Endometrial microvascular endothelial cells (primary cell): ENCODE data around the gene GYPC. TPM values are rescaled to one million over a fixed set of nuclear protein-coding genes. Genes with fewer than 3 reads are reported as not detected.

Experiments
- in situ Hi-C: cut with HindIII; loops from 2 replicates; pipeline ENCODE4 v1.10.0; 2017; ENCODE audit warnings: low sequenced_read_pairs, low pct_unique_long_range_greater_than_20kb; ENCODE audit errors: inconsistent ontology term
- total RNA-seq: library from RNA; depleted of rRNA; stranded (reverse); fragments of >200 nt; gene quantifications from one replicate; pipeline ENCODE4 v1.2.3, GENCODE V29; 2015; ENCODE audit errors: inconsistent ontology term

Gene GYPC
- total RNA-seq, 1 donor from 2014 or later: 19.5 TPM

DNA sequence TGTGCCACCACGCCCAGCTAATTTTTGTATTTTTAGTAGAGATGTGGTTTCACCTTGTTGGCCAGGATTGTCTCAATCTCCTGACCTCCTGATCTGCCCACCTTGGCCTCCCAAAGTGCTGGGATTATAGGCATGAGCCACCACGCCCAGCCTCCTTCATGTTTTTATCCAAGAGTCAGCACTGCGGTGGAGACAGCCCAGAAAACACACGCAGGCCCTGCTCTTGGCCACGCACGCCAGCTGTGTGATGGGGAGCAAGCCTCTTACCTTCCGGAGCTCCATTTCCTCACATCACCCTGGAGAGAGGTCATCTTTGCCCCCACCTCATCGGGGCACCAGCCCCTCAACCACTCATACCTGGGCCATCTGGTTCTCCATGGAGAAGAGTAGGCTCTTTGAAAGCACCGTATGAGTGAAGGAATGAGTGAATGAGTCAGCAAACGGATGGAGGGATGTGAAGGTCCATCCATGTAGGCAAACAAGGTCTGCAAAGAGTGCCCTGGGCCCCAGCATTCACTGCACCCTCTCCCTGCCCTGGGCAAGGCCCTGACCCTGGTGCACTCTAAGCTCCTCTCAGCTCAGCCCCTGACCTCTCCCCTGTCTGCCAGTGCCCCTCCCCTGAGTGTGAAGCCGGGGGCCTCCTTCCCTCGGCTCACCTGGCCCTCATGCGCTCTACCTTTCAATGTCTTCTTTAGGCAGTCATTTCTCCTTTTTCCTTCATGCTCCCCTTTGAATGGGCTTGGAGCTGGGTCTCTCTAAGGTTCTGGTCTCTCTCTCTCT, 7.4 kb downstream of the GYPC start:
- in situ Hi-C loops: no loop called here

DNA sequence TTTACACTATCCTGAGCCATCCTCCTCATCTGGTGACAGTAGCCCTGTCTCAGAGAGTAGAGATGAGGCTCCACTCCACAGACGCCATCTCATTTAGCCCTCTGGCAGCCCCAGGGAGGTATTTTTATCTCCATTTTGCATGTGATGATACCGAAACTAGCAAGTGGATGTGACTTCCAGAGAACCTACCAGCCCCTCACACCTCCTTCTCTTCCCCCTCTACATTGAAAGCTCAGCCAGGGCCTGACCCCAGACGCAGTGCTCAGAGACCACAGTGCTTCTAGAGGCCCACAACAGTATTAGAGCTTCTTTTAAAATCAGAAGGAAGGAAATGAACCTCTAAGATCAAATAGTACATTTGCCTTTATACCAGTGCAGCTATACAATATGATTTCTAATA, 8.3 kb downstream of the GYPC start:
- in situ Hi-C loops: no loop called here

DNA sequence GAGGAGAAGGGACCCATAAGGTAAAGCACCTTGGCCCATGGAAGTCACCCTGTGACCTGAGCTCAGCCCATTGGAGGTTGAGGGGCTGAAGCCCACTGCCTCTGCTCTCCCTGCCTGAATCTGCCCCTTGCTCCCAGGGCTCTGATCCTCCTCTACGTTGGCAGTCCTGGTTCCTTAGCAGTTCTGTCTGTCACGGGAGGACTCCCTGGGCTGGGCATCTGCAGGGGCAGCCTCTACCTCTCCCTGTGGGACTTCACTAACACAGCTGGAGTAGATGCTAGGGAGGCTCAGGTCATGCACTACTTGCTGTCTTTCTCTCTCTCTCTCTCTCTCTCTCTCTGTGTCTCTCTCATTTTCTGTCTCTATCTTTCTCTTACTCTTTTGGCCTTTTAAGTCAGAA, 8.7 kb downstream of the GYPC start:
- in situ Hi-C loops: no loop called here

DNA sequence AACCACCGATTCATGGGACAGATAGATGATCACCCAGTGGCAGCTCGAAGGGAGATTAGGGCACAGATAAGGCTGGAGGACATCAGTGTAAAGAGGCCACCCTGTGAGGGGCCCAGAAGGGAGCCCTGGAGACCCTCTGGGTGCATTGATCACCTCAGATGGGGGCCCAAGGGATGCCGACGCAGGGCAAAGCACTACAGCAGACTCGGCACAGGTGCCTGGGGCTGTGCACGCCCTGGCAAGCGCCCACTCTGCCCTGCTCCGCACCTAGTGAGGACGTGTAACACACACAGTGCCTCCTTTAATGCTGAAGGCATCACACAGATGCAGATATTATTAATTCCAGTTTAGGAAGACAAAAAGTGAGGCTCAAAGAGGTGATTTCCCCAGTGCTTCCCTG, 9.5 kb downstream of the GYPC start:
- in situ Hi-C loops: no loop called here

DNA sequence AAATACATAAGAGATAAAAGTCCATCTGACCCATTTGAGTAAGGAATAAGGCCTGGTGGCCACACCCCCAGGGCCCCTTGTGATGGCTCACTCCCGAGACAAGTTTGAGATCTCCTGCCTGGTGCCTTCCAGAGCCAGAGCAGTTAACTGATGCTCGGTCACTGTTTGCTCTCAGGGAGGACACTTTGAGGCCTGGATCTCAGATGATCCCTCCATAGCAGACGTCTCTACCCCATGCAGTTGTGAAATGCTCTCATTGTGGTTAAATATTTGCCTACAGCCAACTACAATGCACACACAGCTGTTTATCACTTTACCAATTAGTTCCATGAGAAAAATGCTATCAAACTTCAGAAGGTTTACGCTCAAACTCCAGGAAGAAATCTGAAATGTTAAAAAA, 12.3 kb downstream of the GYPC start:
- in situ Hi-C loops: no loop called here

DNA sequence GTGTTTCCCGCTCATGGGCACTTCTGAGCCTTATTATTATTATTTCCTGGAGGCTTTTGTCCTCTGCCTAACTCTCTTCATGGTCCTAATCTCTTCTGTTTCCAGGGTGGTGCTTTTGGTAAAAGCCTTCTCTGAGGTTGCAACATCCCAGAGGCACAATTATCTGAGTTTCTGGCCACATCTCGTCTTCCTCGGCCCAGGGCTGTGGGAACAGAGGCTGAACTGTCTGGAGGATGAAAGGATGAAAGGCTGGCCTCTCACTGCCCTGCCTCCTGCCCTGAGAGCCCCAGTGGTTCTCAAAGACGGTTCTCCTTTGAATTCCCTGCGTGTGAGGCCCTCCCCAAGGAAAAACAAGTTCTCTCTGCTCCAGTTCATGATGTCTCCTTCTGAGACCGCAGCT, 13.8 kb downstream of the GYPC start:
- in situ Hi-C loops: no loop called here

DNA sequence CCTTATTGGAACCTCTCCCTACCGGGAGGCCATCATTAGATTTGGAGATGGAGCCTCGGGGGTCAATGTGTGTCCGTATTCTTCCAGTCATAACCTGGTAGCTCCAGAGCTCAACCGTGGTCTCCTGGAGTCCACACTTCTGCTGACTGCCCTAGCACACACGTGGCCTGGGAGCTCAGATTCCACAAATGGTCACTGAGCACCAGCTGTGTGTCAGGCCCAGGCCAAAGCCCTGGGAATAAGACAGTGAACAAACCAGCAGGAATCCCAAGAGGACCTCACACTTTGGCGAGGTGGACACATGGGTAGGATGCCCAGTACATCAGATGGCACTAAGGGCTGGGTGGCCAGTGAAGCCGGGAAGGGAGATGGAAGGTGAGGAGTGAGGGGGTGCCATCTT, 15.5 kb downstream of the GYPC start:
- in situ Hi-C loops: no loop called here

DNA sequence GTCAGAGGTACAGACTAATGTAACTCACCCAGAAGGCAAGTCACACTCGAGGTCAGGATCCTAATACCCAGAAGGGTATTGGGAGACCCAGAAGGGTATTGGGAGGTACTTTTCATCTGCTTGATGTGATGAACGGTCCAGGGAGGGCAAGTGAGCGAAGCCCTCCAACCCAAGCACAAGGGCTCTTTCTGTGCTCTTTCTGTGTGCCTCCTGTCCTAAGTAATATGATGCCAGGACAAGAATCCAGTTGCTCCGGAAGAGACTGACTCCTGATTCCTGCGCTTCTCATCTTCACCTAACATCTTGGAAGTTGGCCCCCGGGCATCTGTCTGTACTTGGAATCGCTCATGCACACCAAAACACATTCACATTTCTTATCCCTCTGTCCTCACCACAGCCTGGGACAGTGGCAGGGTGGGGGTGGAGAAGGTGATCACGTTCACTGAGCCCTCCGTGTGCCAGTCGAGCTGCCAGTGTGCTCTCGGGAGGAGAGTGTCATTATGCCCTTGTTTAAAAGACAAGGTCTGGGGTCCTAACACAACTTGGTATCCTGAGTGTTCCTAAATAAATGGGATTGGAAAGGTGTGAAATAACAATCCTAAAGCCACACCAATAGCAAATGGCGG, 17.1 kb downstream of the GYPC start:
- in situ Hi-C loops: no loop called here

DNA sequence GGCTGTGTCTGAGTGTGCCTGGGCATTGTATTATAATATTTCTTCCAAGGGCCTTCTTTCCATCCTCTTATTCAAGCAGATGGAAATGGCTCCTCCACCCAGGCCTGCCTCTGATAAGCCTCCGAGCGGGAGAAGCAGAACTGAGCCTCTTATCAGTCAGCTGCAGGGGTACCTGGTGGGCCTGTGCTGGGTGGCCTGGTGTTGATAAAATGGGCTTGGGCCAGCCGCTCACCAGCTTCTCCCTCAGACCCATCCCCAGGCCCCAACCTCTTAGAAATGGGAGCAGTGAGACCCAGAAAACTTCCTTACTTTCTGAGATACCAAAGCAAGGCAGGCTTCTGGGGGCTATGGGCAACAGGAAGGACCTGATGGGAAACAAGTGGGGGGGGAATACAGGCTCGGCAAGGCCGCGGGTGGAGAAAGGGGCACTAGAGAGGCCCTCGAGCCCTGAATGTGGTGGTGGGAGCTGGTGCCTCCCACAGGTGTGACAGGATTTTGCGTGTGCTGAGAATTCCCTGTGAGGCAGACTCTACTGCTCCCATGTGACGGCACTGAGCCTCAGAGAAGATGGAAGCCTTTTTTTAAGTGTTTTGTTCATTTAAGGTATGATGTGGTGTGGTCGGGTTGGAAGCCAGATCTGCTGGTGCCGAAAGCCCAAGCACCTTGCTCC, 18.3 kb downstream of the GYPC start:
- in situ Hi-C loops: no loop called here

DNA sequence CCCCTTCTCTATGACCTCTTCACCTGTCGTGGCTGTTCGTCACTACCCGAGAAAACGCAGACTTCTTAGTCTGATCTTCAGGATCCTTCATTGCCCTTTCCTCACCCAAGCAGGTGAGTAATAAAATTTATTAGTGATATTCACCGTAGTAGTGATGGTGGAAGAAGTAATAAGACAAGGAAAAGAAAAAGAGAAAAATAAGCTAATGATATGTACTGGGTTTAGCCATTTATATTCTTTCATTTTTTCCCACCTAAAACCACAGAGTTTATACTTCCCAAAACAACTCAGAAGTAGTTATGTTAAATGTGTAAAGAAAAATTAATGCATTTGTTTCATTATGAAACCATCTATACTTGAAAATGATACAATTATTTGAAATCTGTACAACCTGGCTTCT, 19.7 kb downstream of the GYPC start:
- in situ Hi-C loops: no loop called here

DNA sequence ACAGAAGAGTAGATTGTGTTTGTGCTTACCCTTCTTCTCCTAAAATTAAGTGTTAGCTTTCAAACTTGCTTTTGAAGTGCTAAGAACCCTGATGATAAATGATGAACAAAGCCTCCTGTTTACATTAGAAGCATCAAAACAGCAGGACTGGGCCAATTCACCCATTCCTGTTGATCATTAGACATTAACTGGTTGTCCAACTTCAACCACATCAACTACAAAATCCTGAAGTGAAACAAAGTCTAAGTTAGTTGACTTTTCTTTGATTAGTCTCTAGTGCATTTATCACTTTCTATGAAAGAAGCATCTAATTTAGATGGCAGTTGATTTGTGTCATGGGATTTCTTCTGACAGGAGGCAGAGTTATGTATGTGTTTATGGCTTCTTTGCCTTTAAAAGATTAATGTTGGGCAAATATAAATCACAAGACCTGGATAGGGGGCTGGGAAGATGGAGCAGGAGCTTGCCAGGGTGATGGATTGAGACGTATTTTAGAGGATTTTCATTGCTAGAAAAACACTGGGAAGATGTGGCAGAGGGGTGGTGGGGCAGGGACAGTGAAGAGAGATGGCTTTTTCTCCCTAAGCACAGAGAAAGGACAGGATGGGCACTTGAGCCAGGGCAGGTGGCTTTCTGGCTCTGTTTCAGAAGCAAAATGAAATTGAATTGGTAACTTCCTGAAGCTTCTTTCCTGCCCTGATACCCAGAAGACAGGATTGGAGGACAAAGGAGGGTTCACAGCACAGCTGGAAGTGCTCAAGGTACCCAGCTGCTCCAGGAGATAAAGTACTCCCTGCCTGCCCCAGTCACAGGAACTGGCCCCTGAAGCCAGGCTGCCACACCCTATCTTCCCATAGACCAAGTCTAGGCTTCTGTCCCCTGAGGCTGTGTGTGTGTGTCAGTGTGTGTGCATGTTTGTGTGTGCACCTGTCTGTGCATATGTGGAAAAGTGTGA, 20.5 kb downstream of the GYPC start:
- in situ Hi-C loops: no loop called here

DNA sequence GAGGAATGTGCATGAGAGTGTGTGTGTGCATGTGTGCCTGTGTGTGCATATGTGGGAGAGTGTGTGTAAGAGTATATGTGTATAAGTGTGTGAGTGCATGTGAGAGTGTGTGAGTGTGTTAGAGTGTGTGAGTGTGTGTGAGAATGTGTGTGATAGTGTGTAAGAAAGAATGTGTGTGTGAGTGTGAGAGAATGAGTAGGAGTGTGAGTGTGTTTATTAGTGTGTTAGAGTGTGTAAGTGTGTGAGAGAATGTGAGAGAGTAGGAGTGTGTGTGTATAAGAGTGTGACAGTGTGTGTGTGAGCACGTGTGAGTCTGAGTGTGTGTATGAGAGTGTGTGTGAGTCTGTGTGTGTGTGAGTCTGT, 21.2 kb downstream of the GYPC start:
- in situ Hi-C loops: no loop called here

DNA sequence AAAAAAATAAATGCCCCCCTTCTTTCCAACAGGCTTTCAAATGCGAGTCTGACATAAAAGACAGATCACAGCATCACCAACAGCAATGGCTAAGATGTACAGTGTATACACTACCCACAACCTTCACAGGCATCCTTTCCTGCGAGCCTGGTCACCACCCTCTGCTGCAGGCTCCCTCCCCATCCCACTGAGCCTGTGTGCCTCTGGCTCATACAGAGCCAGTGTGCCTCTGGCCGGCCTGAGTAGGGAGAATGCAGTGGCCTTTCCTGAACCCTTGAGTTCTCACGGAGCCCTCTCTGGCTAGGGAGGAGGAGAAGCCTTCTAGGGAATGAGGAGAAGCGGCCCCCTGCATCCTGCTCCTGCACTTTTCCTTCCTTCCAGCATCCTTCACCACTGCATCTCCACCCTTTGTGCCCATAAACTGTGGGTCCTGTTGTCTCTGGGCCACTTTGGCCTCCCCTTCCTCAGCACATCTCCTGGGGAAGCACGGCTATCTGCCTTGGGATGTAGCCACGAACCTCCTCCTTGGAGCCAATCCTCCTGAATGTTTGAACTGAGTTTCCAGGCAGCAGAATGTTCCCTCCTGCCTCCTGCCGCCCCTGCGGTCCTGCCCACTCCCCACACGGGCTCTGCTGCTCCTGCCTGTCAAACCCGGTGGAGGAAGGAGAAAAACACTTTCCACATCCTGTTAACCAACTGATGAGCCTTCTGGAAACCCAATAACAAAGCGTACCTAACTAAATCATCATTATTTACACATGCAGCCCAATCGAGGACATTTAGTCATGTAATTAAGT, 22.5 kb downstream of the GYPC start:
- in situ Hi-C loops: no loop called here

DNA sequence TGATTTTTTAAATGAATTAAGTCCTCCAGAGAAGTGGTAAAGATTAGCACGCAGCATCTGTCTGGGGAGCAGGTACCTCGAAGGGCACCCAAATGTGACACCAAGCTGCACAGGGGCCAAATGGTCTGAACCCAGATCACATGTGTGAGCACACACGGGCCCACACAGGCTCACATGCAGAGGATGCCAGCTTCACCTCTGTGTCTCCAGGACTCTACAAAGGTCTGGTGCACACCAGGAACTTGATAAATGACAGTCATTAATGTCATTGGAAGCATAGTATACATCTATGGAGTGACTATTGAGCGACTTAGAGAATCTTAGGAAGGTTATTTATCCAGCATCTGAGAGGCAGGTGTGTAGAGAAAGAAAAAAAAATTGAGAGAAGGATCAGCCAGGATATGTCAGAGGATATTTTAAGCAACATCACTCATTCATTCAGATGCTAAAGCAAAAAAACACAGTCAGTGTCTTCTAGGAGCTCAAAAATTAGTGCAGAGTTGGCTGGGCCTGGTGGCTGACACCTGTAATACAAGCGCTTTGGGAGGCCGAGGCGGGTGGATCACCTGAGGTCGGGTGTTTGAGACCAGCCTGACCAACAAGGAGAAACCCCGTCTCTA, 23.2 kb downstream of the GYPC start:
- in situ Hi-C loops: no loop called here

DNA sequence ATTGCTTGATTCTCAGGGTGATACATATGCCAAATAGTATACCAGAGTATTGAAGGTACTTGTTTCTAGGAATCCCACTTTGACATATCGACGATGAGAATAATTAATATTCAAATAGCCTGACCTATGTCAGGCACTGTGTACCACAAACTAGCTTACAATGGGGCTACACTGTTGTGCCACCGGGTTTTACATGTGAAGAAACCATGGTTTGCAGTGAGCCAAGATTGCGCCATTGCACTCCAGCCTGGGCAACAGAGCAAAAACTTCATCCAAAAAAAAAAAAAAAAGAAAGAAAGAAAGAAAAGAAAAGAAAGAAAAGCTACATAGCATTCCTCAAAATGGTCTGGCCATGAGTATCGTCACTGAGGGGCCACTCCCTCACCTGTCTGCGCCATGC, 25.5 kb downstream of the GYPC start:
- in situ Hi-C loops: no loop called here

DNA sequence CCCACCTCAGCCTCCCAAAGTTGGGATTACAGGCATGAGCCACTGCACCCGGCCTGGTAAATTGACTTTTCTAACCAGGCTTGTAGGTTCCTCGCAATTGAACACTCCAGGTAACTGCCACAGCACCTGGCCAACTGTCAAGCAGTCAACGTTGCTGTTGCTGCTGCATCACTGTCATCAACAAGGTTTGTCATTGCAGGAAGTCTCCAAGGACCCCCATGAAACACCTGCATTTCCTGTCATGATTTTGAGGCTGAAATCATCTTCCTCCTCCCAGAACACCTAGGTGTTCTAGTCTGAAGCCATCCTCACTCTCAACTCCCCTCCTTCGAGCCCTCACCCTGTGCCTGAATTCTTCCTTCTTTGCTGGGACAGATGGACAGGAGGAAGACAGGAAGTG, 29.7 kb downstream of the GYPC start:
- in situ Hi-C loops: no loop called here

DNA sequence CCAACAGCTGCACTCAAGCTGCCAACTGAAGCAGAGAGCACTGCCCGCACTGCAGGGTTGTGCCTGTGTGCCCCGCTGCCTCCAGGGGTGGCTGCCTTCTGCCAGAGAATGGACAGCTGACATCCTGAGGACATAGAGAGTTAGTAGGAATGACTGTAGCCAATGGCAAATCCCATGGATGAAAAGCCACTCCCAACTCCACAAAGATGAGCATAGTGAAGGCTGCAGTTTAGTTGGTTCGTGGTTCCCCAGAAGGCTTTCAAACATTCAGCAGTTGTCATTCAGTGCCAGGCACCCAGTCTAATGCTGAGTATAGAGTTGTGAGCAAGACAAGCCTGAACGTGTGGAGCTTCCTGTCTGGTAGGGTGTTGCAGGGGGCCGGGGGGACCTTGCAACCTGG, 30.3 kb downstream of the GYPC start:
- in situ Hi-C loops: no loop called here

DNA sequence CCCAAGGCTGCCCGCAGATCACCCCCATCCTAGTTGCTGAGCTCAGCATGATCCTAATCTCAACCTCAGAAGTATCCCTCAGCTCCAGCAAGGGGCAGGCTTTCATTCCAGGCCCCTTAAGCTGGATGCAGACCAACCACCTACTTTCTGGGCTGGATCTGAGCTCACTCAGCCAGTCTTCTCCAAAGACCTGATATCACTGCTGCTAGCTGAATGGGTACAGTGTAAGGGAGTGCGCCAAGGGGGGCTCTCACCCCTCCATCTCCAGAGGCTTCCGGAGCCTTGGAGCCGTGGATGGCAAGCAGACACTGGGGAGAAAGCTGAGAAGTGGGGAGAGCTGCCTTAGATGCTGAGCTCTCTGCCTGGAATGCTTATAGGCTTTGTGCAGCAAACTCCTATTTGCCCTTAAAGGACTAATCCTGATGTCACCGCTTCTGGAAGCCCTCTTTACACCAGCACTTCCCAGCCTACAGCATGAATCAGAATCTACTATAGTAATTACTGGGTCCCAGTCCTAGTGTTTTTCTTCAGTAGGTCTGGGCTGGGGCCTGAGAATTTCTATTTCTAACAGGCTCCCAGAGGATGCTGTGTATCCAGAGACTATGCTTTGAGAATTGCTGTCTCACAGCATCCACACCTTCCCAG, 31.0 kb downstream of the GYPC start:
- in situ Hi-C loops: no loop called here
